HS-5 (cell line): ENCODE data around the gene WDFY2.

Experiments used
- DNase-seq: peaks from one replicate; pipeline ENCODE4 v3.0.0-alpha.2; 2012; ENCODE audit warnings: low read depth

WDFY2 gene

GRCh38 chr13:51601601-51602565 lies 17.6 kb downstream of the WDFY2 start:
- no peak for DNase-seq

- no peak for DNase-seq
These were observed 19.5 kb downstream of the WDFY2 start for GRCh38 chr13:51603716-51604115.

- no peak for DNase-seq
These were observed 21.4 kb downstream of the WDFY2 start for GRCh38 chr13:51605698-51606097.

- no peak for DNase-seq
These were observed 22.9 kb downstream of the WDFY2 start for GRCh38 chr13:51607165-51607564.

- no peak for DNase-seq
These were observed 24.7 kb downstream of the WDFY2 start for GRCh38 chr13:51608857-51609406.

GRCh38 chr13:51612867-51613266 lies 28.6 kb downstream of the WDFY2 start:
- DNase-seq, result no peak

GRCh38 chr13:51613535-51613934 lies 29.3 kb downstream of the WDFY2 start:
- DNase-seq, result no peak

GRCh38 chr13:51614350-51614786 lies 30.1 kb downstream of the WDFY2 start:
- no peak for DNase-seq

GRCh38 chr13:51618626-51619025 lies 34.4 kb downstream of the WDFY2 start:
- DNase-seq, result no peak

GRCh38 chr13:51619614-51620013 lies 35.4 kb downstream of the WDFY2 start:
- no peak for DNase-seq

GRCh38 chr13:51620165-51620983 lies 36.1 kb downstream of the WDFY2 start:
- no peak for DNase-seq

- no peak for DNase-seq
These were observed 37.3 kb downstream of the WDFY2 start for GRCh38 chr13:51621602-51622001.

- DNase-seq, result no peak
These were observed 39.2 kb downstream of the WDFY2 start for GRCh38 chr13:51623473-51623872.

- no peak for DNase-seq
These were observed 39.9 kb downstream of the WDFY2 start for GRCh38 chr13:51624207-51624606.

- no peak for DNase-seq
These were observed 40.6 kb downstream of the WDFY2 start for GRCh38 chr13:51624695-51625345.

- no peak for DNase-seq
These were observed 41.5 kb downstream of the WDFY2 start for GRCh38 chr13:51625555-51626345.

GRCh38 chr13:51626749-51627148 lies 42.5 kb downstream of the WDFY2 start:
- DNase-seq, result no peak

- DNase-seq, result no peak
These were observed 44.0 kb downstream of the WDFY2 start for GRCh38 chr13:51628059-51628852.

- no peak for DNase-seq
These were observed 45.4 kb downstream of the WDFY2 start for GRCh38 chr13:51629491-51630287.

- DNase-seq, result no peak
These were observed 46.0 kb downstream of the WDFY2 start for GRCh38 chr13:51630288-51630615.
